ENCODE measurements around the gene MSMP.

The MSMP gene

GRCh38 chr9:35740243-35740642 lies 13.8 kb downstream of the MSMP start:
- no peak for DNase-seq

DNA sequence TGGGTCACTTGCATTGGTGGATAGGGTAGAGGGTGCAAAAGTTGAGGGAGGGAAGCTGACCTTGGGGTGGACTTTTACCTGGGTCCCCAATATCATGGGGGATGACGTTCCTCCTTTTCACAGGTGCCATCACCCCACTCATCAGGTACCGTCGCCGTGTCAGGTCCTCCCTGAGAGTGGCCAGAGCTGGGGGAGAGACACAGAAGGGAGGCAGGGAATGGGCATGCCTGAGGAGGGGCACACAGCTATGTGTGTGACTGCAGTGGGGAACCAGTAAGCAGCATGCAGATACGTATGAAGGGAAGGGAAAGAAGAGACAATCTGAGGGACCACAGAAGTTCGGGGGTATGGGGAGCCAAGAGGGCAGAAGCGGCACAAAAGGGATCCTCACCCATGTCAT lies 15.2 kb downstream of the MSMP start:
- DNase-seq = no peak

GRCh38 chr9:35738186-35738585 lies 15.9 kb downstream of the MSMP start:
- DNase-seq = no peak

DNA sequence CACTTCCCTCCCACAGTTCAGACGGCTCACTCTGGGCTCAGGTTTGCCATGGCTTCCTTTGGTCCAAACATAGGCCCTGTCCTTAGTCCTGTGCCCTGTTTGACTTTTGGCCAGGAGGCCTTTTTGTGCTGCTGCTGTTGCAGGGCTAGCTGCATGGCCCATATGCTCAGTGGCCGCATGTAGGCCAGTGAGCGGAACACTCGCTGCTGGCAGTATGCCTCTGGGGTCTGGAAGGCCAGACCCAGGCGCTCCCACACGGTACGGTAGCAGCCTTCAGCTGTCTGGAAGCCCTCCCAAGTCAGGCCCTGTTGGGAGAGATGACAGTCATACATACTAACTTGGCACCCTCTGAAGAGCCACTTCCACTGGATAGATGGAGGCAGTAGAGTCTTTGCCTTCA lies 16.9 kb downstream of the MSMP start:
- DNase-seq = no peak

DNA sequence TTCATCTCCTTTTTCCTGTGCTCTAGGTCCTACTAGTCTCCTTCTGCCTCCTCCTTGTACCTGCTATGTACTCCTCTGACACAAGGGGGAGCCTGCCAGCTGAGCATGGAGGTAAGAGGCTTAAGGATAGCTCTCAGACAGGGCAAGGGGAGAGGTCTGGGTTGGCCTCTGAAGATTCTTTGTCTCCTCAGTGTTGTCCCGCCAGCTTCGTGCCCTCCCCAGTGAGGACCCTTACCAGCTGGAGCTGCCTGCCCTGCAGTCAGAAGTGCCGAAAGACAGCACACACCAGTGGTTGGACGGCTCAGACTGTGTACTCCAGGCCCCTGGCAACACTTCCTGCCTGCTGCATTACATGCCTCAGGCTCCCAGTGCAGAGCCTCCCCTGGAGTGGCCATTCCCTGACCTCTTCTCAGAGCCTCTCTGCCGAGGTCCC lies 17.9 kb downstream of the MSMP start:
- DNase-seq = peak; percentile 57

DNA sequence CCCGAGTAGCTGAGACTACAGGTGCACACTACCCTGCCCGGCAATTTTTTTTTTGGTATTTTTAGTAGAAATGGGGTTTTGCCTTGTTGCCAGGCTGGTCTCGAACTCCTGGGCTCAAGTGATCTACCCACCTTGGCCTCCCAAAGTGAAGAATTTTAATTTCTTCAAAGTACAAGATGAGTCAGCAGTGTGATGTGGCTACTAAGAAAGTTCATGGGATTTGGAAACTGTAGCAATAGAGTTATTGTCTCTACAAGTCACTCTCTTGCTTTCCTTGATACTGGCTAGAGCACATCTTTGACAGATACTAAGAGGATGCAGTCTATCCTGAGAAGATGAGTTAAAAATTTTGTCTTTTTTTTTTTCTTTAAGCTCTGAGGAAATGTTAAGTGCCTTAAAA lies 20.0 kb downstream of the MSMP start:
- no peak for DNase-seq

GRCh38 chr9:35732800-35733541 lies 21.1 kb downstream of the MSMP start:
- peak; percentile 66 for DNase-seq

DNA sequence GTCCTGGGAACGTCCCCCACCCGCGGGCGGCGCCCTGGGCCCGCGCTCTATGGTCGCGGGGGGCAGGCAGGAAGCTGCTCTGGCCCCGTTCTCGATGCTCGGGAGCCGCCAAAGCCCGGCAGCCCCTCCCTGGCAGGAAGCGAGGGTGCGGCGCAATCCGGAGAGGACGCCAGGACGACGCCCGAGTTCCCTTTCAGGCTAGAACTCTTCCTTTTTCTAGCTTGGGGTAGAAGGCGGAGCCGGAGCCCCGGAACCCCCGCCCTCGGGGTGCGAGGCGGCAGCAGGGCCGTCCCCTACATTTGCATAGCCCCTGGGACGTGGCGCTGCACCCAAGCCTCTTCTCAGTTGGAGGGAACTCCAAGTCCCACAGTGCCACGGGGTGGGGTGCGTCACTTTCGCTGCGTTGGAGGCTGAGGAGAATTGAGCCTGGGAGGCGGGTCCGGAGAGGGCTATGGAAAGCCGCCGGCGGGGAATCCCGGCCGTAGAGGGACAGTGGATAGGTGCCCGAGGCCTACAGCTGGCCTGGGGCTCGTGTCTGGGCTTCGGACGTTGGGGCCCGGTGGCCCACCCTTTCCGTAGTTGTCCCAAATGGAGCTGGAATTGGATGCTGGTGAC lies 21.8 kb downstream of the MSMP start, which contains the start of the genes CREB3 and TLN1:
TSS of gene CREB3 (plus strand) at position 482 of the 615 bp plus-strand sequence. CDS start at position 589, 107 bp downstream.
TSS of gene TLN1 (minus strand) at position 11 of the 615 bp plus-strand sequence. CDS start 6,501 bp downstream, outside the sequence.
- peak; percentile 95 for DNase-seq

DNA sequence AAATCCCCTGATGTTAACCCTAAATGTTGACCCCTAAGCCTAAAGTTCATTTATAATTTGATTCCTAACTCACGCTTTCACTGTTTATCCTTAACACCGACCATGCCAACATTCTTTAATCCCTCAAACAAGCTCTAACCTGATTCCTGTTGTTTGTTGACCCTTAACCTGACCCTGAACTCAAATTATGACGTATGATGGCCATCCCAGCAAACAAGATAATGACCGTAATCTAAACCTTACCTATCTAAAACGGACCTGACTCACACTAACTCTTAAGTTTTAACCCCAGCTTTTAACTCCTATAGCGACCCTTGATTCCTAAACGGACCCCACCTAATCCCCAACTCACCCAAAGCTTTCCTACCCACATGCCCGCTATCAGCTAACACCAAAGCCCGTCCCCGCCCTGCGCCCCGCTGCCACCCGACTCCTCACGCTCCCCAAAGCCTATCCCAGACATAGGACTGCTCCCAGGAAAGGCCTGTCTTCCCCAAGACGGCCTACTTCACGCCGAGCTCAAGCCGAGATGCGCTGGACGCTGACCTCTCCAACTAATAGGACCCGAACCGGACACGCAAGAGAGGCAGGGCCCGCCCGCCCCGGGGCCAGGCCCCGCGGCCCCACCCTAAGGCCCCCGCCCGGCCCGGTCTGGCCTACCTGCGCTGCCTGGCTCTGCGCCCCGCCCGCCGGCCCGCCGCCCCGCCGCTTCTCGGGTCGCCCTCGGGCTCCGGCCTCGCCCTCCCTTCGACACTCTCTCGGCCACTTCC lies 22.5 kb downstream of the MSMP start:
- no peak for DNase-seq

- no peak for DNase-seq
Observed at GRCh38 chr9:35730486-35730854, 23.6 kb downstream of the MSMP start.

GRCh38 chr9:35729700-35730485 lies 24.2 kb downstream of the MSMP start:
- no peak for DNase-seq

DNA sequence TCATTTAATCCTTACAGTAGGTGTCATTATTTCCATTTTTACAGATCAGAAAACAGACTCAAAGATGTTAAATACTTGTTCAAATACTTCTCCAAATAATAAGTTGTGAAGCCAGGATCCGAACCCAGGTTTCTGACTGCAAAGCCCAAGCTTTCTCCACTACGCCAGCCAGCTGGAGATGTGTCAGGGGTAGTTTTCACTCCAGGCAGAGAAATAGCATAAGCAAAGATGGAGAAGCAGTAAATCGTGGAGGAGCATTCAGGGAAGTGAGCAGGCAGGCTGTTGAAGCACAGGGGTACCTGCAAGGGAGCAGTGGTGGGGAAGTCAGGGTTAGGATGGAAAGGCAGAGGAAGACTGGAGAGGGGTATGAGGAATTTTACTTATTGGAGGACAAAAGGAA lies 25.0 kb downstream of the MSMP start:
- no peak for DNase-seq

GRCh38 chr9:35728041-35728971 lies 25.8 kb downstream of the MSMP start:
- DNase-seq = no peak

GRCh38 chr9:35727676-35728040 lies 26.4 kb downstream of the MSMP start:
- DNase-seq = no peak

DNA sequence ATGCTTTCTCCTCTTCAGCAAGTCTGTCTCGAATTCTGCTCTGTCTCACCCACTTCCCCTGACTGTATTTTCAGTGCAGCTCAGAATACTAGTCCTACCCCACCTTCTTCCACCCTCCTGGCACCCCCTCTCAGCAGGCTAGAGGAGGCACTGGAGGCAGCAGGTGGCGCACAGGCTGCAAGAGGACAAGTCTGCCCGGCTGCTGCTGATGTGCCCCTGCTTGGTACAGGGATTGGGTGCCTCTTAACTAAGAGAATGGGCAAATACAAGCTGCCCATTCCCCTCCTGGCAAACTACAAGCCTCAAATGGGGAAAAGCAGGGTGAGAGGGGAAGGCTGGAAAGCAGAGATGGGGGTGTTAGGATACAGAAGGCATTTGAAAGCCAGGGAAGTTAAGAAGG lies 27.1 kb downstream of the MSMP start:
- DNase-seq = no peak

DNA sequence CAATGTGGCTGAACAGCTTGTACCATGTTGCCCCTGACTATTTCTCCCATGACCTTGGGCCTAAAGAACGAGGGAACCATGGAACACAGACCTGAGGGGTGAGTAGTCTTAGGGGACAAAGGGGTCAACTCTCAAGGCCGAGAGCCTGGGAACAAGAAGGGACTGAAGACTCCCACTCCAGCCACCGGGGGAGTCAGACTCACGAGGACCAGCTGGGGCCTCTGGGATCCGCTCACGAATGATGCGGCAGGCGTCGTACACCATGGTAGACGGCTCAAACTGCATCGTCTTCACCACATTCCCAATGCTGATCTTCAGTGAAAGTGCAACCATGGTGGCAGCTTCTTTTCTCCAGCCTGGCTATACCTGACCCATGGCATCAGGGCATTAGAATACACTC lies 28.7 kb downstream of the MSMP start:
- DNase-seq = no peak

- DNase-seq = no peak
Observed at GRCh38 chr9:35723908-35724307, 30.2 kb downstream of the MSMP start.

DNA sequence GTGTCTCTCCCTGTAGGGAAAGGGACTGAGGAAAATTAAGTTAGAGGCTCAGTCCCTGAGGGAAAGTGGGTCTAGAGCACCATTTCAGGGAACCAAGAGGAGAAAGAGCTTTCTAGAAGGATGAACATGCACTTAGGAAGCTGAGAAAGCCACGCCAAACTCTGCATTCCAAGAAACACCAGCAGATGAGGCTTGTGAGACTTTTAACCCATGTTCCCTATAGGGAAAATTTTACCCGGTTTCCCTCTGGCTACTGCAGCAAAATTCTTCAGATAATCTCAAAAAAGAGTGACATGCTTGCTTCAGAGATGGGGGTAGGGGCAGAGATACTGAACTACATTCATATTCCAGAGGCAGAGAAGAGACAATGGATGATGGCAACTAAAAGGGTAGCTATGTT lies 30.6 kb downstream of the MSMP start:
- DNase-seq = no peak

GRCh38 chr9:35719546-35719945 lies 34.5 kb downstream of the MSMP start:
- no peak for DNase-seq

DNA sequence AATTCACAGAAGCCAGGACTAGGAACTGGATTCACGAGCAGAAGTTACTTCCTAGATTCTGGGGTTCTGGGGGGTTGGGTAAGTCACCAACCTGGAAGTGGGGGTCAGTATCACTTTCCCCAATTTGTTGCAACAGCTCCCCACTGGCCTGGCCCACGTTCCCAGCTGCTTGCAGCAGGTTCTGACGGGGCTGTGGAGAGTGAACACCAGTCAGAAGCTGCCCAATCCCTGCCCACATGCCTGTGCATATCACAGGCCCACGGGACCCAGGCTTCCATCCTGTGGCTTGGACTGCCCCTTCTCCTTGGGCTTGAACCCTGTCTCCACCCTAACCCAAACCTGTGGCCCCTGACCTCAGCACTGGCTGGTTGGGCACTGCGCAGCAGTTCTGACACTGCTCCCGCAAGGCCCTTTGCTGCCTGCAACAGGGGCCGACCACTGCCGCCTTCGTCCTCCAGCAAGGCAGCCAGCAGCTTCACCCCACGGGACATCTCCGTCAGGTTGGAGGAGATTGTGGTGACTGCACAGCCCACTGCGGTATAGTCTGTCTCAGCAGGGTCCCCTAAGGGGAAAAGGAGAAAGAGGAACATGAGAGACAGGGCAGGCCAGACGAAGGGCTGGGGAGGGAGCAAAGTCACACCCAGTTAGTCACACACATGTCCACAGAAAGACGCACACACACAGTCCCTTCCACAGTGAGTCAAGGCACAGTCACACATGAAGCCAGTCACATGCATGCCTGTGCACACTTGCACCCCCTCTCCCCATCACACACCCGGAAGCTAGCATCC lies 35.2 kb downstream of the MSMP start:
- DNase-seq = no peak
